ENCODE measurements around the gene WDPCP. TPM values are rescaled to one million over a fixed set of nuclear protein-coding genes. Genes with fewer than 3 reads are reported as not detected.
"Not testable (repeated sequence)": the region's sequence is repeated elsewhere in the genome, so short reads cannot be mapped to it uniquely, and the experiment has no call there.

The WDPCP gene
- total RNA-seq, 1 experiment from 2014 or later: 15.2 TPM

DNA sequence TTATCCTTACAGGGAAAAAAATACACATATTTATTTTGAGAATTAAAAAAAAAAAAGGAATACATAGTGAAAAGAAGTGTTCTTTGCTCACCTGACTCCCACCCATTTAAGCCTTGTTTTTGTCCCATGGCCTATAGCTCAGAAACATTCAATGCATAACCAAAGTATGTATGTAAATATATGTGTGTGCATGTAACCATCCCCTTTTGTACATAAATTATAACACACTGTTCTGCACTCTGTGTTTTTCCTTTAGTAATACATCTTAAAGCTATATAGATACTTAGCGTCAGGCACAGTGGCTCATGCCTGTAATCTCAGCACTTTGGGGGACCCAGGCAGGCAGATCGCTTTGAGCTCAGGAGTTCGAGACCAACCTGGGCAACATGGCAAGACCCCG lies 22.2 kb upstream of the WDPCP start:
- DNase-seq: no peak
- Histone ChIP-seq H3K4me2 (no peak overlapping the region), H3K27ac (no peak overlapping the region), H3K4me3 (no peak overlapping the region), H3K9me2 (ENCODE audit: insufficient read depth) (no peaks in the 10 kb centered on the region), H4K20me1 (ENCODE audit: insufficient read depth) (no peaks in the 10 kb centered on the region), H3K4me1 (replicated peaks; ENCODE audit: insufficient read depth) (peaks cover 24% of the 10 kb centered on the region), H3K9me3 (ENCODE audit: insufficient read depth, low read depth) (no peaks in the 10 kb centered on the region), H3K79me2 (ENCODE audit: low read depth) (no peaks in the 10 kb centered on the region), H3K36me3 (ENCODE audit: low read depth) (peaks cover 8% of the 10 kb centered on the region), H2AFZ (no peak overlapping the region), H3F3A (ENCODE audit: insufficient read depth, low read depth) (peaks cover 29% of the 10 kb centered on the region), H3K27me3 (ENCODE audit: insufficient read depth, low read depth) (no peaks in the 10 kb centered on the region)
- CTCF ChIA-PET: no interaction called here
- POLR2A ChIA-PET (ENCODE audit: unreplicated experiment): no interaction called here
- TF ChIP-seq, protein P1, sequence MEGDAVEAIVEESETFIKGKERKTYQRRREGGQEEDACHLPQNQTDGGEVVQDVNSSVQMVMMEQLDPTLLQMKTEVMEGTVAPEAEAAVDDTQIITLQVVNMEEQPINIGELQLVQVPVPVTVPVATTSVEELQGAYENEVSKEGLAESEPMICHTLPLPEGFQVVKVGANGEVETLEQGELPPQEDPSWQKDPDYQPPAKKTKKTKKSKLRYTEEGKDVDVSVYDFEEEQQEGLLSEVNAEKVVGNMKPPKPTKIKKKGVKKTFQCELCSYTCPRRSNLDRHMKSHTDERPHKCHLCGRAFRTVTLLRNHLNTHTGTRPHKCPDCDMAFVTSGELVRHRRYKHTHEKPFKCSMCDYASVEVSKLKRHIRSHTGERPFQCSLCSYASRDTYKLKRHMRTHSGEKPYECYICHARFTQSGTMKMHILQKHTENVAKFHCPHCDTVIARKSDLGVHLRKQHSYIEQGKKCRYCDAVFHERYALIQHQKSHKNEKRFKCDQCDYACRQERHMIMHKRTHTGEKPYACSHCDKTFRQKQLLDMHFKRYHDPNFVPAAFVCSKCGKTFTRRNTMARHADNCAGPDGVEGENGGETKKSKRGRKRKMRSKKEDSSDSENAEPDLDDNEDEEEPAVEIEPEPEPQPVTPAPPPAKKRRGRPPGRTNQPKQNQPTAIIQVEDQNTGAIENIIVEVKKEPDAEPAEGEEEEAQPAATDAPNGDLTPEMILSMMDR (conservative IDR thresholded peaks at IDR 0.05): no peak
- no peak for TF ChIP-seq EZH2 (IDR thresholded peaks at IDR 0.05; ENCODE audit: low read depth)
- no TSS peak for BruUV-seq (replicated peaks)
- intact Hi-C loops (cut with micrococcal nuclease; ENCODE audit: unreplicated experiment): no loop called here

DNA sequence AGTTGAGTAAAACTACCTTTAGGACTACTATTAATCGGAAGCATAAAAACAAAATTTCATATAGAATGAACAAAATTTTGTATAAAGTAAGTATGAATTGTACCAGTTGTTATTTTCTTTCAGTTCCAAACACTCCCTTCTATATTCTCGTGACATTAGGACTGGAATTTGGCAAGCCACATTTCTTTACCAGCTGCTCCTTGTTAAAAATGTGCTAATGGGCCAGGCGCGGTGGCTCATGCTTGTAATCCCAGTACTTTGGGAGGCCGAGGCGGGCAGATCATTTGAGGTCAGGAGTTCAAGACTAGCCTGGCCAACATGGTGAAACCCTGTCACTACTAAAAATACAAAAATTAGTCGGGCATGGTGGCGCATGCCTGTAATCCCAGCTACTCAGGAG lies 20.6 kb upstream of the WDPCP start:
- H3K27me3 ChIP-seq (ENCODE audit: insufficient read depth, low read depth); H3K4me2 ChIP-seq; H2AFZ ChIP-seq; DNase-seq; H3K4me3 ChIP-seq; H4K20me1 ChIP-seq (ENCODE audit: insufficient read depth); H3K4me1 ChIP-seq (replicated peaks; ENCODE audit: insufficient read depth); H3K79me2 ChIP-seq (ENCODE audit: low read depth); CTCF ChIA-PET; H3K9me2 ChIP-seq (ENCODE audit: insufficient read depth); H3K27ac ChIP-seq; H3K9me3 ChIP-seq (ENCODE audit: insufficient read depth, low read depth); BruUV-seq (replicated peaks); intact Hi-C loops (cut with micrococcal nuclease; ENCODE audit: unreplicated experiment); POLR2A ChIA-PET (ENCODE audit: unreplicated experiment): not testable (repeated sequence)
- Histone ChIP-seq H3K36me3 (ENCODE audit: low read depth) (peaks cover 13% of the 10 kb centered on the region), H3F3A (ENCODE audit: insufficient read depth, low read depth) (peaks cover 12% of the 10 kb centered on the region)

DNA sequence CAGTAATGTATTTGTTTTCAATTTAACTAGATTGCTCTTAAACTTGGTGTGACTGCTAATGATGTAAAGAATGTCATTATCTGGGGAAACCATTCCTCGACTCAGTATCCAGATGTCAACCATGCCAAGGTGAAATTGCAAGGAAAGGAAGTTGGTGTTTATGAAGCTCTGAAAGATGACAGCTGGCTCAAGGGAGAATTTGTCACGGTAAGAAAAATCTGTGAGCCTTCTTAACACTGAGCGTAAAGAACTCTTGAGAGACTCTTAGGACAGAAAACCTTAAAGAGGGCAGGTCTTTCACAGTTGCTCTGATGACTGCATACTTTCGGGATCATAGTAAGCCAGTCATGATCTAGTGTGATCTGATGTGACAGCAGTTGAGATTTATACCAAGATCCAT lies 16.4 kb upstream of the WDPCP start:
- Histone ChIP-seq H3K79me2 (ENCODE audit: low read depth) (no peaks in the 10 kb centered on the region), H2AFZ (no peak overlapping the region), H3F3A (ENCODE audit: insufficient read depth, low read depth) (peaks cover 6% of the 10 kb centered on the region; the same call in 1 of the 2 replicates), H3K4me2 (no peak overlapping the region), H3K4me3 (no peak overlapping the region), H4K20me1 (ENCODE audit: insufficient read depth) (no peaks in the 10 kb centered on the region), H3K4me1 (replicated peaks; ENCODE audit: insufficient read depth) (no peaks in the 10 kb centered on the region), H3K9me3 (ENCODE audit: insufficient read depth, low read depth) (no peaks in the 10 kb centered on the region), H3K9me2 (ENCODE audit: insufficient read depth) (no peaks in the 10 kb centered on the region), H3K27ac (no peak overlapping the region), H3K36me3 (ENCODE audit: low read depth) (peaks cover 22% of the 10 kb centered on the region), H3K27me3 (ENCODE audit: insufficient read depth, low read depth) (no peaks in the 10 kb centered on the region)
- no TSS peak for BruUV-seq (replicated peaks)
- ChIA-PET POLR2A (ENCODE audit: unreplicated experiment) (no interaction called here), CTCF (no interaction called here)
- TF ChIP-seq, protein P1 (conservative IDR thresholded peaks at IDR 0.05): no peak
- TF ChIP-seq EZH2 (IDR thresholded peaks at IDR 0.05; ENCODE audit: low read depth): no peak
- no peak for DNase-seq
- intact Hi-C loops (cut with micrococcal nuclease; ENCODE audit: unreplicated experiment): loop anchor here (5.0 kb wide), 1 partner anchor 283 kb away; no protein-coding TSS in a partner anchor

DNA sequence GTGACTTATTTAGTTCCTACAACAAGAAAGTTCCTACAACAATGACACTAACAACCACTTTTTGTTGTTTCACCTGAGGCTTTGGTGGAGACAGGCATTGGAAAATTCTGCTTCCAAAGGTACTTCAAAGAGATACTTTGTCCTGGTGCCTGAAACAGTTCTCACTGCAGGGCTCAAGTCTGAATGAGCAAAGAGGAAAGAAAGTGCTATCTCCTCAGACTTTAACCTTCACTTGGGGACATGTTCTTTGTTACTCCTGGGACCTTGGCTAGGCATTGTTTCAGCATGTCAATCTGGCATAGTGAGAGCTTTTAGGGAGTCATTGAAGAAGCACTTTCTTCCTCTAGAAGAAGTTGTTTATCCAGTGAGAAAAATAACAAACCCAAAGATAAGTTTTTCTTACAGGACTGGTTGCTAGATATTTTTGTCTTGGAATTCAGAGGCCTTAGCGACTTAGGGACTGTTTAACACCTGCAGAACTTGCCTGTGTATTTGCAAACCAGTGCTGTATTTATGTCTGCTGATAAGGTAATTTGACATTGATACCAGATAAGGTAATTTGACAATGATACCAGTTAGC lies 12.7 kb upstream of the WDPCP start:
- Histone ChIP-seq H3K9me3 (ENCODE audit: insufficient read depth, low read depth) (no peaks in the 10 kb centered on the region), H3K79me2 (ENCODE audit: low read depth) (no peaks in the 10 kb centered on the region), H3K9me2 (ENCODE audit: insufficient read depth) (no peaks in the 10 kb centered on the region), H3K4me1 (replicated peaks; ENCODE audit: insufficient read depth) (no peaks in the 10 kb centered on the region), H3K27ac (peak overlapping the region; percentile 16; the same call in 1 of the 2 replicates), H3K4me2 (no peak overlapping the region), H3K4me3 (no peak overlapping the region), H3F3A (ENCODE audit: insufficient read depth, low read depth) (no peaks in the 10 kb centered on the region; the same call in 1 of the 2 replicates), H4K20me1 (ENCODE audit: insufficient read depth) (no peaks in the 10 kb centered on the region), H3K36me3 (ENCODE audit: low read depth) (0 out of 2 replicates have a peak, but pooled peaks cover 14% of the 10 kb centered on the region), H2AFZ (no peak overlapping the region), H3K27me3 (ENCODE audit: insufficient read depth, low read depth) (no peaks in the 10 kb centered on the region)
- TF ChIP-seq, protein P1 (conservative IDR thresholded peaks at IDR 0.05): no peak
- no peak for TF ChIP-seq EZH2 (IDR thresholded peaks at IDR 0.05; ENCODE audit: low read depth)
- no TSS peak for BruUV-seq (replicated peaks)
- POLR2A ChIA-PET (ENCODE audit: unreplicated experiment): no interaction called here
- no peak for DNase-seq
- intact Hi-C loops (cut with micrococcal nuclease; ENCODE audit: unreplicated experiment): loop anchor here (5.0 kb wide), 1 partner anchor 286 kb away; no protein-coding TSS in a partner anchor
- CTCF ChIA-PET: no interaction called here
